Glutamatergic neuron (in vitro differentiated cells): ENCODE results near the gene DNAH8. TPM values are rescaled to one million over a fixed set of nuclear protein-coding genes. Genes with fewer than 3 reads are reported as not detected.

Experiments
- DNase-seq: peaks from one replicate; pipeline ENCODE4 v3.0.0; 2022
- H3K27ac Mint-ChIP-seq: one replicate; pipeline ENCODE4 v1.8.0; 2020; ENCODE audit warnings: mild to moderate bottlenecking, mixed read lengths, inconsistent platforms; ENCODE audit not compliant: unreplicated experiment
- H3K27me3 Mint-ChIP-seq: one replicate; pipeline ENCODE4 v1.8.0; 2020; ENCODE audit warnings: mild to moderate bottlenecking, moderate library complexity, mixed read lengths, inconsistent platforms; ENCODE audit not compliant: unreplicated experiment
- H3K36me3 Mint-ChIP-seq: one replicate; pipeline ENCODE4 v1.8.0; 2020; ENCODE audit warnings: mild to moderate bottlenecking, mixed read lengths, inconsistent platforms; ENCODE audit not compliant: unreplicated experiment
- H3K4me1 Mint-ChIP-seq: one replicate; pipeline ENCODE4 v1.8.0; 2020; ENCODE audit warnings: mild to moderate bottlenecking, low read depth, mixed read lengths, inconsistent platforms; ENCODE audit not compliant: unreplicated experiment
- H3K4me3 Mint-ChIP-seq: one replicate; pipeline ENCODE4 v1.8.0; 2020; ENCODE audit warnings: mild to moderate bottlenecking, mixed read lengths, inconsistent platforms; ENCODE audit not compliant: unreplicated experiment
- H3K9me3 Mint-ChIP-seq: one replicate; pipeline ENCODE4 v1.8.0; 2020; ENCODE audit warnings: mild to moderate bottlenecking, moderate library complexity, mixed read lengths, inconsistent platforms; ENCODE audit not compliant: unreplicated experiment
- total RNA-seq: library from RNA; stranded (reverse); fragmentation: NEBNext Ultra II Directional; extraction: Animal tissue kit (Norgen Biotek cat#: 25700); gene quantifications from one replicate; pipeline ENCODE4 v1.2.1, GENCODE V29; 2021; ENCODE audit not compliant: unreplicated experiment
- TF ChIP-seq, protein P1 (sequence below): fragments of 200-600 bp; sonication (generic); IDR thresholded peaks from one replicate; pipeline ENCODE4 v1.5.0; 2021; ENCODE audit not compliant: partially characterized antibody, unreplicated experiment

DNAH8 gene
- total RNA-seq, 1 donor from 2014 or later: not detected

DNA sequence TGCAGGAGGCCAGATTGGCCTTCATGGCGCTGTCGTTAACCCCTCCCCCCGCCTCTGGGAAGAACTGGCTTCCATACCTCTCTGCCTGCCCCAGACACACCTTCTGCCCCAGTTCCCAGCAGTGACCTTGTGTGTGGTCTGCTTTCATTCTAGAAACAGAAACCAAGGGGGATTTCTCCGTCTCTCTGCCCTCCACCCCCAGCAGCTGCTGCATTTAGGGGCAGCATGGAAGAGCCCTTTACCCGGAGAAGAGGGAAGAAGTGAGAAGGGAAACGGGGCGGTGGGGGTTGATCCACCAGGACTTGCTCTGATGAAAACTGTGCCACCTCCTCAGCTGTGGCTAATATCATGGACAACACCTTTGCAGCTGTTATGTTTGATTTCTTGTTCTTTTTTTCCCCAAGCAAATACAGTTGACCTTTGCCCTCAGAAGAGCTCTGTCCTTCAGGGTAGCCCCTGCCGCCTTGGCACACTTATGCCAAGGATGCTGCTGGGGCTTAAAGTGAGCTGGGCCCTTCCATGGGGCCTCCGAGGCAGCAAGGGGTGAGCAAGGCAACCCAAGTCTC is 339.5 kb downstream of the DNAH8 start:
- TF ChIP-seq, protein P1, sequence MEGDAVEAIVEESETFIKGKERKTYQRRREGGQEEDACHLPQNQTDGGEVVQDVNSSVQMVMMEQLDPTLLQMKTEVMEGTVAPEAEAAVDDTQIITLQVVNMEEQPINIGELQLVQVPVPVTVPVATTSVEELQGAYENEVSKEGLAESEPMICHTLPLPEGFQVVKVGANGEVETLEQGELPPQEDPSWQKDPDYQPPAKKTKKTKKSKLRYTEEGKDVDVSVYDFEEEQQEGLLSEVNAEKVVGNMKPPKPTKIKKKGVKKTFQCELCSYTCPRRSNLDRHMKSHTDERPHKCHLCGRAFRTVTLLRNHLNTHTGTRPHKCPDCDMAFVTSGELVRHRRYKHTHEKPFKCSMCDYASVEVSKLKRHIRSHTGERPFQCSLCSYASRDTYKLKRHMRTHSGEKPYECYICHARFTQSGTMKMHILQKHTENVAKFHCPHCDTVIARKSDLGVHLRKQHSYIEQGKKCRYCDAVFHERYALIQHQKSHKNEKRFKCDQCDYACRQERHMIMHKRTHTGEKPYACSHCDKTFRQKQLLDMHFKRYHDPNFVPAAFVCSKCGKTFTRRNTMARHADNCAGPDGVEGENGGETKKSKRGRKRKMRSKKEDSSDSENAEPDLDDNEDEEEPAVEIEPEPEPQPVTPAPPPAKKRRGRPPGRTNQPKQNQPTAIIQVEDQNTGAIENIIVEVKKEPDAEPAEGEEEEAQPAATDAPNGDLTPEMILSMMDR: no peak
- no peak overlapping the region for H3K4me3 Mint-ChIP-seq
- peaks cover 3% of the 10 kb centered on the region for H3K9me3 Mint-ChIP-seq
- H3K27me3 Mint-ChIP-seq: peaks cover 10% of the 10 kb centered on the region
- no peaks in the 10 kb centered on the region for H3K36me3 Mint-ChIP-seq
- H3K4me1 Mint-ChIP-seq: peaks cover 5% of the 10 kb centered on the region
- no peak overlapping the region for H3K27ac Mint-ChIP-seq
- DNase-seq: no peak

DNA sequence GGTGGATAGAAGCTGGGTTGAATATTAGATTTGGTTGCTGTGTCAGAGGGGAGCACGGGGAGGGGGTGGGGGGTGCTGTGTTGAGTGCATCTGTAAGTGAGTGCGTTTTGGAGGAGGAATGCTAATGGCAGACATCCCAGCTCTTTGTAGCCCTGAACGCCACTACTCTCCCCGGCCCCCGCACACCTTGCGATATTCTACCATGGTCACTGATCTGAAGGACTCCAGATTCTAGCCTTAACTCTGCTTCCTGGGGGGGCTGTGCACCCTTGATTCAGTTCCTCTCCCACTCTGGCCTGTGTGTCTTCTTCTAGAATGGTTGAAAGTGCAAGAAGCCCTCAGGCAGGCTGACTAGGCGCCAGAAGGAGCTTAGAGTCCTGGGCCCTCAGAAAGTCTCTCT is 340.6 kb downstream of the DNAH8 start:
- Mint-ChIP-seq H3K9me3 (peaks cover 1% of the 10 kb centered on the region), H3K4me3 (no peak overlapping the region), H3K4me1 (peaks cover 5% of the 10 kb centered on the region), H3K27ac (no peak overlapping the region), H3K36me3 (no peaks in the 10 kb centered on the region), H3K27me3 (peaks cover 4% of the 10 kb centered on the region)
- DNase-seq: no peak
- TF ChIP-seq, protein P1: no peak

DNA sequence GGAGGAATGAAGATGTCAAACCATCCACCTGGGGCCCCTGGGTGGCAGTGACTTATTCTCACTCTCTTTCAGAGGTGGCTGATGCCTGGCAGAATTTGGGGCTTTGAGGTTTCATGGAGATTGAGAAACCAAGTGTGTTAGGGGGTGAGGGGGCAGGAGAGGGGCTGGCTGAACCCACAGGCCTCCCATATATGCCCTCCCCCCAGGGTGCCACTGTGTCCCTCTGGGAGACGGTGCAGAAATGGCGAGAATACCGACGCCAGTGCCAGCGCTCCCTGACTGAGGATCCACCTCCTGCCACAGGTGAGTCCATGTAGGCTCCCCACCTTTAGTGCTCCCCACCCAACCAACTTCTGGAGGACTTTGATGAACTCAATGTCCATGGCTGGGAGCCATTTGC is 341.1 kb downstream of the DNAH8 start:
- Mint-ChIP-seq H3K27ac (no peak overlapping the region), H3K27me3 (peaks cover 4% of the 10 kb centered on the region), H3K4me1 (peaks cover 5% of the 10 kb centered on the region), H3K4me3 (no peak overlapping the region), H3K9me3 (peaks cover 1% of the 10 kb centered on the region), H3K36me3 (no peaks in the 10 kb centered on the region)
- TF ChIP-seq, protein P1: no peak
- no peak for DNase-seq

DNA sequence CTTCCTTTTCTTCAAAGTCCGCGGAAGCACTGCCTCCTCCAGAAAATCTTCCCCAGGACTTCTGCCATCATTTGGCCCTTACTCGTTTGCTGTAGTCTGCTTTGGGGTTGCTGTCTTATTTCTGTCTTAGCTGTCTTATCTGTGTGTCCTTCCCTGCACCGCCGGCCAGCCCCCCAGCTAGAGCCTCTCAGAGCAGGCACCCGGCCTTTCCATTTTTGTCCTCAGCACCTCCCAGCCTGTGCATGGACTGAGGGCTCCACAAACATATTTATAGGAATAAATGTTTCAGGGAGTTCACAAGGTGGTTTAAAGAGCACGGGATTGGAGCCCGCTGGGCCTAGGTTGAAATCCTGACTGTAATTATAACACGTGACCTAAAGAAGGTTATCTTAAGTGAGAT is 341.6 kb downstream of the DNAH8 start:
- TF ChIP-seq, protein P1: no peak
- DNase-seq: no peak
- no peak overlapping the region for H3K4me3 Mint-ChIP-seq
- peaks cover 5% of the 10 kb centered on the region for H3K4me1 Mint-ChIP-seq
- peaks cover 4% of the 10 kb centered on the region for H3K27me3 Mint-ChIP-seq
- H3K27ac Mint-ChIP-seq: no peak overlapping the region
- peaks cover 1% of the 10 kb centered on the region for H3K9me3 Mint-ChIP-seq
- no peaks in the 10 kb centered on the region for H3K36me3 Mint-ChIP-seq

DNA sequence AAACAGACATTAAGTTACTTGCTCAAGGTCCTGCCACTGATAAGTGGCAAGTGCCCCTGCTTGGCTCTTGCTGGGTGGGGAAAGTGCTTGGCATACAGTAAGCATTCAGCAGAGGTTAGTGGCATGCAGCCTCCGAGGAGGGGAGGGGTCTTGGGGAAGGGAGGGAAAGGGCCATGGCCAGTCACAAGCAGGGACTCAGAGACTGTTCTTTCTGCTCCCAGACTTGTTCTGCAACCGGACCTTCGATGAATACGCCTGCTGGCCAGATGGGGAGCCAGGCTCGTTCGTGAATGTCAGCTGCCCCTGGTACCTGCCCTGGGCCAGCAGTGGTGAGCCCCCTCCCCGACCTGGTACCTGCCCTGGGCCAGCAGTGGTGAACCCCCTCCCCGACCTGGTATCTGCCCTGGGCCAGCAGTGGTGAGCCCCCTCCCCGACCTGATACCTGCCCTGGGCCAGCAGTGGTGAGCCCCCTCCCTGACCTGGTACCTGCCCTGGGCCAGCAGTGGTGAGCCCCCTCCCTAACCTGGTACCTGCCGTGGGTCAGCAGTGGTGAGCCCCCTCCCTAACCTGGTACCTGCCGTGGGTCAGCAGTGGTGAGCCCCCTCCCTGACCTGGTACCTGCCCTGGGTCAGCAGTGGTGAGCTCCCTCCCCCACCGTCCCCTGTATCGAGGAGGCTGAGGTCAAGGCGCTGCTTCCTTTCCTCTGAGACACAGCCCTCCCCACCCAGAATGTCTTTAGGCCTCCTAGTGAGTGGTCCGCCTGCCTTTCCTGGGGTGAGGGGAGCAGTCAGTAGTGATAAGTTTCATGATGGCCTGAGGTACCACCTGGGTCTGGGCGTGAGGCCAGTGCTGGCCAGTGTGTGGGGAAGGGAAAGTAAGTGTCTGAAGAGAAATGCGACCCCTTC is 342.4 kb downstream of the DNAH8 start:
- Mint-ChIP-seq H3K27ac (no peak overlapping the region), H3K4me1 (peaks cover 5% of the 10 kb centered on the region), H3K27me3 (peaks cover 4% of the 10 kb centered on the region), H3K36me3 (no peaks in the 10 kb centered on the region), H3K4me3 (no peak overlapping the region), H3K9me3 (peaks cover 1% of the 10 kb centered on the region)
- TF ChIP-seq, protein P1: no peak
- no peak for DNase-seq
